Measurements from ENCODE around the gene AP2B1.

AP2B1 gene

DNA sequence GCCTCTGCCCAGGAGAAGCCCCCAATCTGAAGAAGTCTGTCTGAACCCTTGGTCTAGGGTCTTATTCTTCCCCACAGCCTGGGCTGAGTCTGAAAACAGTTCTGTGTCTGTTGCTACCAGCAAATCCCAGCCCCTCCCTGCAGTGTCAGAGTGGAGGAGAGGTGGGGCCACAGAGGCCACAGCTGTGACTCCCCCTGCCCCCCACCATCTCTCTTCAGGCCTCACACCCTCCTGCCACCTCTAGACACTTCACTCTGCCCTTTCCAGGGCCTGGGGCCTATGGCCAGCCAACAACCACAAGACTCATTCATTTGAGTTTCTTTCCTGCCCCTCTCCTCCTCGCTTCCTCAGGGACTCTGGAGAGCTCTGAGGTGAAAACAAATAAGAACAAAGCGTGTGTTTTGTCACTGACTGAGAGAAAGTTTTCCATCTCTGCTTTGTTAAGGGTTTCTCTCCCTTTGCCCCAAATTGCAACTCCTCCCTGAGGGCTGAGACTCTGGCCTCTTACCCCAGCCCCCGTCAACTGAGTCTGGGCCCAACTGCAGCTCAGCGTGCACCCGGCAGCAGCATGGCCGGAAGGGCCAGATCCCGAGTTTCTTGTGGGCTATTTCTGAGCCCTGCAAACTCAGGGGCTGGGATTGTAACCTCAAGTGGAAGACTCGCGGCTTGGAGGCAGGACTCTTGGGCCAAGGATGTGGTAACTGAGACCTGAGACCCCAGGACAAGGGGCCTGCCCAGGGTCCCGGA, 186.7 kb downstream of the AP2B1 start:
- no peak for DNase-seq (ENCODE audit: extremely low read depth, low read depth)
- TF ChIP-seq, protein P1, sequence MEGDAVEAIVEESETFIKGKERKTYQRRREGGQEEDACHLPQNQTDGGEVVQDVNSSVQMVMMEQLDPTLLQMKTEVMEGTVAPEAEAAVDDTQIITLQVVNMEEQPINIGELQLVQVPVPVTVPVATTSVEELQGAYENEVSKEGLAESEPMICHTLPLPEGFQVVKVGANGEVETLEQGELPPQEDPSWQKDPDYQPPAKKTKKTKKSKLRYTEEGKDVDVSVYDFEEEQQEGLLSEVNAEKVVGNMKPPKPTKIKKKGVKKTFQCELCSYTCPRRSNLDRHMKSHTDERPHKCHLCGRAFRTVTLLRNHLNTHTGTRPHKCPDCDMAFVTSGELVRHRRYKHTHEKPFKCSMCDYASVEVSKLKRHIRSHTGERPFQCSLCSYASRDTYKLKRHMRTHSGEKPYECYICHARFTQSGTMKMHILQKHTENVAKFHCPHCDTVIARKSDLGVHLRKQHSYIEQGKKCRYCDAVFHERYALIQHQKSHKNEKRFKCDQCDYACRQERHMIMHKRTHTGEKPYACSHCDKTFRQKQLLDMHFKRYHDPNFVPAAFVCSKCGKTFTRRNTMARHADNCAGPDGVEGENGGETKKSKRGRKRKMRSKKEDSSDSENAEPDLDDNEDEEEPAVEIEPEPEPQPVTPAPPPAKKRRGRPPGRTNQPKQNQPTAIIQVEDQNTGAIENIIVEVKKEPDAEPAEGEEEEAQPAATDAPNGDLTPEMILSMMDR (IDR thresholded peaks at IDR 0.05; ENCODE audit: low read depth, low read length), result no peak

DNA sequence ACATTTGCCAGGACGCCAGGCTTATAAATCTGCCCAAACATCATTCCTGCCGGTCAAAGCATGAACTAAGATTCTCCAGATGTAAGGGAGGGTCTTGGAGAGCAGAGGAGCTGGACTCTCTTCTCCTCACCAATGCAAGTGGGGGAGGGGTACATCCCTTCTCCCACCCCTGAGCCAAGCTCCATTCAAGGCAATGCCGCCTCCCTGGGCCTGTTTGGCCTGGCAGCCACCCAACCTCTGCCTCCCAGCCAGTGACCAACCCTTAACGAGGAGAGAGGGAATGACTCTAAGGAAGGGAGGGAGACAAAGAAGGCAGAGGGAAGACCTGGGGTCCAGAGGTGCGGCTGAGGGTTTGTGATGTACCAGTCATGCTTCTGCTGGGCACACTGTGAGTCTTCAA, 187.4 kb downstream of the AP2B1 start:
- DNase-seq (ENCODE audit: extremely low read depth, low read depth), result no peak

DNA sequence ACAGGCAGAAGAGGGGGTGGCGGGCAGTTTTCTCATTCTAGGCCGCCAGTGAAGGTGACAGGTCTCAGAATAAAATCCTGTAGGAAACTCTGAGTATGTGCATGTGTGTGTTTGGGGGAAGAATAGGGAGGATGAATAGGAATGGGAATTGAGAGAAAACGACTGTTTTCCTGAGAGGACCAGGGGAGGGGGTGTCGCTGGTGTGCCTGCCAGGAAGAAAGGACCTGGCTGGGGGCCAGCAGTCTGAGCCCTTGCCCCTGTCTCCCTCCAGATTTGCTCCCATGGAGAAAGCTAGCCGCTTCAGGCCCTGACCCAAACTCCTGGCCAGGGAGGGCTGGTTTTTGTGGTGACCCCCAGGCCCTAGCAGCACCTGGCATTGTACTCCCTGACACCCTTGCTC, 187.9 kb downstream of the AP2B1 start:
- TF ChIP-seq, protein P1 (IDR thresholded peaks at IDR 0.05; ENCODE audit: low read depth, low read length), result no peak
- DNase-seq (ENCODE audit: extremely low read depth, low read depth), result no peak

More for the DNA sequence above, 187.4 kb downstream of the AP2B1 start:
- TF ChIP-seq, protein P1 (IDR thresholded peaks at IDR 0.05; ENCODE audit: low read depth, low read length), result no peak

DNA sequence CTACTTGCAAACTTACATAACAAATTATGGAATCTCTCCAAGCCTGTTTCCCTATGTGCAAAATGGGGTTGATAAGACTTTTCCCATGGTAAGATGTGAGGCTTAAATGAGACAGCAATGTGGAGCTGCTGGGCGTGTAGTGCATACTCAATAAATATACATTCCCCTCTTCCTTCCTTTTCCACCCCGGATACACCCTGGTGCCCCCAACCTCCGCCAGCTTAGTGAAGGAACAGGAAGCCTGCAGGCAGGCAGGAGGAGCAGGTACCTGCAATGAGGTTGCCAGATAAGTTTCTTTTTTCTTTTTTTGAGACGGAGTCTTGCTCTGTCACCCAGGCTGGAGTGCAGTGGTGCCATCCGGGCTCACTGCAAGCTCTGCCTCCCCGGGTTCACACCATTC, 188.5 kb downstream of the AP2B1 start:
- TF ChIP-seq, protein P1 (IDR thresholded peaks at IDR 0.05; ENCODE audit: low read depth, low read length), result no peak

More for the DNA sequence above, 188.5 kb downstream of the AP2B1 start:
- no peak for DNase-seq (ENCODE audit: extremely low read depth, low read depth)

All from AG09319 (cell line).